ENCODE data around the gene SERINC5.

GRCh38 chr5:80299601-80300000 is 43.8 kb upstream of the SERINC5 start:
- TF ChIP-seq, protein P1, sequence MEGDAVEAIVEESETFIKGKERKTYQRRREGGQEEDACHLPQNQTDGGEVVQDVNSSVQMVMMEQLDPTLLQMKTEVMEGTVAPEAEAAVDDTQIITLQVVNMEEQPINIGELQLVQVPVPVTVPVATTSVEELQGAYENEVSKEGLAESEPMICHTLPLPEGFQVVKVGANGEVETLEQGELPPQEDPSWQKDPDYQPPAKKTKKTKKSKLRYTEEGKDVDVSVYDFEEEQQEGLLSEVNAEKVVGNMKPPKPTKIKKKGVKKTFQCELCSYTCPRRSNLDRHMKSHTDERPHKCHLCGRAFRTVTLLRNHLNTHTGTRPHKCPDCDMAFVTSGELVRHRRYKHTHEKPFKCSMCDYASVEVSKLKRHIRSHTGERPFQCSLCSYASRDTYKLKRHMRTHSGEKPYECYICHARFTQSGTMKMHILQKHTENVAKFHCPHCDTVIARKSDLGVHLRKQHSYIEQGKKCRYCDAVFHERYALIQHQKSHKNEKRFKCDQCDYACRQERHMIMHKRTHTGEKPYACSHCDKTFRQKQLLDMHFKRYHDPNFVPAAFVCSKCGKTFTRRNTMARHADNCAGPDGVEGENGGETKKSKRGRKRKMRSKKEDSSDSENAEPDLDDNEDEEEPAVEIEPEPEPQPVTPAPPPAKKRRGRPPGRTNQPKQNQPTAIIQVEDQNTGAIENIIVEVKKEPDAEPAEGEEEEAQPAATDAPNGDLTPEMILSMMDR (IDR thresholded peaks at IDR 0.05), result no peak
- TF ChIP-seq TCF7 (CRISPR knock-in tag; IDR thresholded peaks at IDR 0.05; ENCODE audit: low read depth), result no peak
- no peak for TF ChIP-seq ESRRA (CRISPR knock-in tag; IDR thresholded peaks at IDR 0.05; ENCODE audit: borderline replicate concordance)
- no peak for TF ChIP-seq CREM (CRISPR knock-in tag; IDR thresholded peaks at IDR 0.05)
- no peak for TF ChIP-seq FOXP1 (CRISPR knock-in tag; IDR thresholded peaks at IDR 0.05; ENCODE audit: borderline replicate concordance)
- no peak for TF ChIP-seq FOXJ3 (CRISPR knock-in tag; IDR thresholded peaks at IDR 0.05; ENCODE audit: borderline replicate concordance)

Measured in WTC11 (cell line).